ENCODE data around the gene SLC22A23. TPM values are rescaled to one million over a fixed set of nuclear protein-coding genes. Genes with fewer than 3 reads are reported as not detected.

The SLC22A23 gene
- 0.35 TPM for polyA plus RNA-seq

GRCh38 chr6:3456898-3457709 lies at the start of gene SLC22A23:
Gene SLC22A23 (minus strand): TSS chr6:3457050. CDS start chr6:3456559, 491 bp downstream.
- no peaks in the 10 kb centered on the region for H3K9me3 Mint-ChIP-seq
- peaks cover 4 to 6% (median 5%) of the 10 kb centered on the region in 3 donors for H3K4me1 Mint-ChIP-seq
- H3K36me3 Mint-ChIP-seq: no peaks in the 10 kb centered on the region
- peak within 1 kb of the TSS; percentile 77 to 93 (median 83) for H3K4me3 Mint-ChIP-seq
- H3K27me3 Mint-ChIP-seq: peaks cover 21% of the 10 kb centered on the region
- peak within 1 kb of the TSS in 2 of 3 donors; percentile 30 to 83 for H3K27ac Mint-ChIP-seq

- peaks cover 14% of the 10 kb centered on the region for H3K27me3 Mint-ChIP-seq
- no peak overlapping the region for H3K4me3 Mint-ChIP-seq
- peaks cover 0 to 1% (median 0%) of the 10 kb centered on the region in 3 donors for H3K4me1 Mint-ChIP-seq
- no peaks in the 10 kb centered on the region for H3K36me3 Mint-ChIP-seq
- H3K9me3 Mint-ChIP-seq: peaks cover 0 to 1% (median 0%) of the 10 kb centered on the region in 3 donors
- no peak overlapping the region for H3K27ac Mint-ChIP-seq
These were observed 49.4 kb upstream of the SLC22A23 start for GRCh38 chr6:3506200-3506599.

GRCh38 chr6:3504938-3505805 lies 48.3 kb upstream of the SLC22A23 start:
- Mint-ChIP-seq H3K9me3 (peaks cover 0 to 1% (median 0%) of the 10 kb centered on the region in 3 donors), H3K4me1 (peaks cover 0 to 1% (median 0%) of the 10 kb centered on the region in 3 donors), H3K27me3 (peaks cover 8% of the 10 kb centered on the region), H3K27ac (peak overlapping the region in 1 of 3 donors; percentile 54), H3K4me3 (no peak overlapping the region), H3K36me3 (no peaks in the 10 kb centered on the region)

- Mint-ChIP-seq H3K27ac (peak overlapping the region in 1 of 3 donors; percentile 54), H3K9me3 (peaks cover 0 to 1% (median 0%) of the 10 kb centered on the region in 3 donors), H3K27me3 (peaks cover 8% of the 10 kb centered on the region), H3K4me3 (no peak overlapping the region), H3K4me1 (peaks cover 0 to 1% (median 0%) of the 10 kb centered on the region in 3 donors), H3K36me3 (no peaks in the 10 kb centered on the region)
These were observed 47.5 kb upstream of the SLC22A23 start for GRCh38 chr6:3504354-3504753.

GRCh38 chr6:3501826-3502500 lies 45.1 kb upstream of the SLC22A23 start:
- Mint-ChIP-seq H3K27ac (no peak overlapping the region), H3K4me1 (no peaks in the 10 kb centered on the region), H3K27me3 (peaks cover 8% of the 10 kb centered on the region), H3K9me3 (peaks cover 0 to 2% (median 1%) of the 10 kb centered on the region in 3 donors), H3K36me3 (no peaks in the 10 kb centered on the region), H3K4me3 (no peak overlapping the region)

GRCh38 chr6:3500262-3501014 lies 43.6 kb upstream of the SLC22A23 start:
- Mint-ChIP-seq H3K36me3 (no peaks in the 10 kb centered on the region), H3K4me1 (no peaks in the 10 kb centered on the region), H3K27ac (no peak overlapping the region), H3K4me3 (no peak overlapping the region), H3K27me3 (peaks cover 9% of the 10 kb centered on the region), H3K9me3 (peaks cover 0 to 2% (median 1%) of the 10 kb centered on the region in 3 donors)

GRCh38 chr6:3499603-3500002 lies 42.8 kb upstream of the SLC22A23 start:
- H3K9me3 Mint-ChIP-seq: peaks cover 0 to 2% (median 1%) of the 10 kb centered on the region in 3 donors
- no peaks in the 10 kb centered on the region for H3K4me1 Mint-ChIP-seq
- H3K27me3 Mint-ChIP-seq: peaks cover 9% of the 10 kb centered on the region
- no peak overlapping the region for H3K27ac Mint-ChIP-seq
- no peaks in the 10 kb centered on the region for H3K36me3 Mint-ChIP-seq
- no peak overlapping the region for H3K4me3 Mint-ChIP-seq

- Mint-ChIP-seq H3K27me3 (peaks cover 14% of the 10 kb centered on the region), H3K4me3 (peak overlapping the region in 1 of 4 donors; percentile 17), H3K36me3 (no peaks in the 10 kb centered on the region), H3K4me1 (no peaks in the 10 kb centered on the region), H3K27ac (no peak overlapping the region), H3K9me3 (peaks cover 0 to 2% (median 0%) of the 10 kb centered on the region in 3 donors)
These were observed 39.5 kb upstream of the SLC22A23 start for GRCh38 chr6:3496395-3496794.

- no peak overlapping the region for H3K4me3 Mint-ChIP-seq
- H3K27ac Mint-ChIP-seq: no peak overlapping the region
- no peaks in the 10 kb centered on the region for H3K36me3 Mint-ChIP-seq
- peaks cover 0 to 2% (median 0%) of the 10 kb centered on the region in 3 donors for H3K9me3 Mint-ChIP-seq
- no peaks in the 10 kb centered on the region for H3K4me1 Mint-ChIP-seq
- peaks cover 14% of the 10 kb centered on the region for H3K27me3 Mint-ChIP-seq
These were observed 37.7 kb upstream of the SLC22A23 start for GRCh38 chr6:3494391-3495100.

- Mint-ChIP-seq H3K4me3 (no peak overlapping the region), H3K9me3 (peaks cover 0 to 3% (median 2%) of the 10 kb centered on the region in 3 donors), H3K27ac (no peak overlapping the region), H3K4me1 (no peaks in the 10 kb centered on the region), H3K36me3 (no peaks in the 10 kb centered on the region), H3K27me3 (peaks cover 13% of the 10 kb centered on the region)
These were observed 33.8 kb upstream of the SLC22A23 start for GRCh38 chr6:3490625-3490980.

GRCh38 chr6:3489961-3490624 lies 33.2 kb upstream of the SLC22A23 start:
- Mint-ChIP-seq H3K9me3 (peaks cover 0 to 3% (median 2%) of the 10 kb centered on the region in 3 donors), H3K27ac (no peak overlapping the region), H3K27me3 (peaks cover 13% of the 10 kb centered on the region), H3K4me1 (no peaks in the 10 kb centered on the region), H3K4me3 (no peak overlapping the region), H3K36me3 (no peaks in the 10 kb centered on the region)

- Mint-ChIP-seq H3K27ac (no peak overlapping the region), H3K4me3 (no peak overlapping the region)
These were observed 32.3 kb upstream of the SLC22A23 start for GRCh38 chr6:3489027-3489757.

GRCh38 chr6:3484946-3485345 lies 28.1 kb upstream of the SLC22A23 start:
- no peaks in the 10 kb centered on the region for H3K36me3 Mint-ChIP-seq
- no peak overlapping the region for H3K4me3 Mint-ChIP-seq
- no peaks in the 10 kb centered on the region for H3K4me1 Mint-ChIP-seq
- H3K27me3 Mint-ChIP-seq: peaks cover 20% of the 10 kb centered on the region
- peaks cover 3 to 8% (median 4%) of the 10 kb centered on the region in 3 donors for H3K9me3 Mint-ChIP-seq
- H3K27ac Mint-ChIP-seq: no peak overlapping the region

More at GRCh38 chr6:3489027-3489757, 32.3 kb upstream of the SLC22A23 start:
- Mint-ChIP-seq H3K36me3 (no peaks in the 10 kb centered on the region), H3K4me1 (no peaks in the 10 kb centered on the region), H3K9me3 (peaks cover 0 to 3% (median 2%) of the 10 kb centered on the region in 3 donors), H3K27me3 (peaks cover 13% of the 10 kb centered on the region)
